HepG2 (cell line): ENCODE measurements around the gene DYRK2. TPM values are rescaled to one million over a fixed set of nuclear protein-coding genes. Genes with fewer than 3 reads are reported as not detected.

Source experiments
- ELF4 ChIP-seq: sonication (generic); formaldehyde crosslinking; IDR thresholded peaks from 2 replicates; pipeline ENCODE4 v1.5.0; 2020; ENCODE audit warnings: missing genetic modification reagents, mild to moderate bottlenecking, moderate library complexity, borderline replicate concordance
- FOSL2 ChIP-seq: sonication (generic); formaldehyde crosslinking; IDR thresholded peaks from 2 replicates; pipeline ENCODE4 v1.4.0; 2020; ENCODE audit warnings: missing genetic modification reagents
- NFRKB ChIP-seq: fragments of 450-650 bp; IDR thresholded peaks from 2 replicates; pipeline ENCODE4 v1.6.1; 2017
- RAD51 ChIP-seq: fragments of 450-650 bp; IDR thresholded peaks from 2 replicates; pipeline ENCODE4 v1.6.1; 2016; ENCODE audit warnings: borderline replicate concordance
- RCOR2 ChIP-seq: IDR thresholded peaks from 2 replicates; pipeline ENCODE4 v1.6.1; 2016; ENCODE audit warnings: missing biosample characterization, missing genetic modification reagents
- SAFB2 ChIP-seq: sonication (generic); formaldehyde crosslinking; IDR thresholded peaks from 2 replicates; pipeline ENCODE4 v1.5.1; 2020; ENCODE audit warnings: missing genetic modification reagents, low read depth, mild to moderate bottlenecking, borderline replicate concordance
- SNAPC2 ChIP-seq: sonication (generic); formaldehyde crosslinking; IDR thresholded peaks from 2 replicates; pipeline ENCODE4 v1.8.1; 2022; ENCODE audit warnings: mild to moderate bottlenecking, missing genetic modification reagents
- SNRNP70 ChIP-seq: fragments of 200-400 bp; formaldehyde crosslinking; IDR thresholded peaks from 2 replicates; pipeline ENCODE4 v1.6.1; 2017; ENCODE audit warnings: mild to moderate bottlenecking, low read depth, low read length, moderate library complexity
- SRSF4 ChIP-seq: fragments of 200-400 bp; formaldehyde crosslinking; IDR thresholded peaks from one replicate; pipeline ENCODE4 v1.6.1; 2018; ENCODE audit warnings: mild to moderate bottlenecking, low read depth, low read length, moderate library complexity; ENCODE audit not compliant: poor library complexity, severe bottlenecking
- THYN1 ChIP-seq: sonication (generic); formaldehyde crosslinking; IDR thresholded peaks from 2 replicates; pipeline ENCODE4 v1.8.1; 2023; ENCODE audit warnings: low read depth, mild to moderate bottlenecking, moderate library complexity, missing genetic modification reagents, borderline replicate concordance
- TOE1 ChIP-seq: sonication (generic); formaldehyde crosslinking; IDR thresholded peaks from 2 replicates; pipeline ENCODE4 v1.4.0; 2020; ENCODE audit warnings: mild to moderate bottlenecking, missing genetic modification reagents
- ZIK1 ChIP-seq: sonication (generic); formaldehyde crosslinking; IDR thresholded peaks from 2 replicates; pipeline ENCODE4 v1.5.0; 2020; ENCODE audit warnings: mild to moderate bottlenecking, low read depth, missing genetic modification reagents, borderline replicate concordance
- ZKSCAN1 ChIP-seq: fragments of 150-350 bp; IDR thresholded peaks from 2 replicates; pipeline ENCODE4 v1.6.1; 2014; ENCODE audit warnings: low read length
- ZNF3 ChIP-seq: IDR thresholded peaks from 2 replicates; pipeline ENCODE4 v1.7.0; 2017; ENCODE audit warnings: inconsistent platforms
- ZNF788 ChIP-seq: sonication (generic); formaldehyde crosslinking; IDR thresholded peaks from 2 replicates; pipeline ENCODE4 v1.5.0; 2020; ENCODE audit warnings: mild to moderate bottlenecking, missing genetic modification reagents, borderline replicate concordance
- ZNF841 ChIP-seq: sonication (generic); formaldehyde crosslinking; IDR thresholded peaks from 2 replicates; pipeline ENCODE4 v1.8.1; 2023; ENCODE audit warnings: missing genetic modification reagents, borderline replicate concordance
- polyA plus RNA-seq, 8 experiments: library from polyadenylated mRNA; depleted of rRNA in 3 of 8; stranded (reverse) in 7 of 8; unstranded in 1 of 8; fragments of >200 nt; fragmentation: Illumina TruSeq in 4 of 8; extraction: Trizol in 4 of 8; gene quantifications; 2 replicates each; pipeline versions ENCODE4 v1.2.1 to v1.2.3, GENCODE V29; 2011 to 2016; ENCODE audit warnings: low read depth in 4 of 8, missing spikeins in 1 of 8, mixed read lengths in 1 of 8; ENCODE audit not compliant: insufficient read depth in 1 of 8
- total RNA-seq, 5 experiments: library from RNA; depleted of rRNA; stranded (reverse); fragments of >200 nt; fragmentation: Illumina TruSeq; extraction: Trizol; gene quantifications; 2 replicates each; pipeline ENCODE4 v1.2.3, GENCODE V29; 2016; ENCODE audit warnings: low read depth in 1 of 5
- TF ChIP-seq, protein P1 (sequence below): conservative IDR thresholded peaks from 2 replicates; pipeline ENCODE4 v1.6.1; 2018; ENCODE audit warnings: missing genetic modification reagents
- TF ChIP-seq, protein P2 (sequence below): sonication (generic); formaldehyde crosslinking; IDR thresholded peaks from 2 replicates; pipeline ENCODE4 v1.4.0; 2020; ENCODE audit warnings: mild to moderate bottlenecking, missing genetic modification reagents
- TF ChIP-seq, protein P3 (sequence below): IDR thresholded peaks from 2 replicates; pipeline ENCODE4 v1.6.1; 2016; ENCODE audit warnings: missing compliant biosample characterization, missing genetic modification reagents, borderline replicate concordance
- TF ChIP-seq, protein P4 (sequence below): sonication (generic); formaldehyde crosslinking; IDR thresholded peaks from 2 replicates; pipeline ENCODE4 v1.4.0; 2020; ENCODE audit warnings: missing genetic modification reagents; ENCODE audit errors: not compliant biosample characterization
- TF ChIP-seq, protein P5 (sequence below): sonication (generic); formaldehyde crosslinking; IDR thresholded peaks from 2 replicates; pipeline ENCODE4 v1.5.1; 2020; ENCODE audit warnings: mild to moderate bottlenecking, missing genetic modification reagents, borderline replicate concordance

The DYRK2 gene
- total and polyA plus RNA-seq, 2 of the 13 experiments (the other 11 are each of a cell fraction or from before 2014, with no cell fraction given): 8.2 to 11.5 TPM

DNA sequence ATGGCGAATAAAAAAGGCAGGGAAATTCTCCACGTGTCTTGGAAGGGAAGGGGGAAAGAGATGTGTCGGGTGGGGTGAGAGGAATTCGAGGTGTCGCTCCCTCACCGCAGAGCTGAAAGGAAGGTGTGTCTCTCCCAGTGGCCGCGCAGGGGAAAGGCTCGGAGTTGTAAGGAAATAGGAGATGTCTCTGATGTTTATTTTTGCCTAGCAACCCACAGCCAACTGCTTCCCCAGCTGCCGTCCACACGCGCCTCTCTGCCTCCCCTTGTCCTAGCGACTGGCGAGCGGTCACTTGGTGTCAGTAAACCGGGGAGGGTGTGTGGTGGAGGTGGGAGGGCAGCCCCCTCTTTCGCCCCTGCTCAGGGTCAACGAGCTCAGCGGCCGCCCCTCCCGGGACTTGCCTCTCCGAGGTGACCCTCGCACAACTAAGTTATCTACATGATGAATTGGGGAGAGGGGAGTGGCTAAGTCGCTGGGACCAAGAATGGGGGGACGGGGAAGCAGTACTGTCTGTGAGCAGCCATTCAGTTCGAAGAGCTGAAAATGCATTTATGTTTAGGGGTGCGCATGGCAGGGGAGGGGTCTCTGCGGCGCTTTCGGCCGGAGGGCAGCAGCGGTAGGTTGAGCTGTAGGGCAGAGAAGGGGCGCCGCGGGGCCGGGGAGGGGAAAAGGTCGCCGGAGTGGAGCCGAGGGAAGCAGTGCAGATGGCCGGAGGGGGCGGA lies 585 bp upstream of the DYRK2 start (continued):
- TF ChIP-seq, protein P1, sequence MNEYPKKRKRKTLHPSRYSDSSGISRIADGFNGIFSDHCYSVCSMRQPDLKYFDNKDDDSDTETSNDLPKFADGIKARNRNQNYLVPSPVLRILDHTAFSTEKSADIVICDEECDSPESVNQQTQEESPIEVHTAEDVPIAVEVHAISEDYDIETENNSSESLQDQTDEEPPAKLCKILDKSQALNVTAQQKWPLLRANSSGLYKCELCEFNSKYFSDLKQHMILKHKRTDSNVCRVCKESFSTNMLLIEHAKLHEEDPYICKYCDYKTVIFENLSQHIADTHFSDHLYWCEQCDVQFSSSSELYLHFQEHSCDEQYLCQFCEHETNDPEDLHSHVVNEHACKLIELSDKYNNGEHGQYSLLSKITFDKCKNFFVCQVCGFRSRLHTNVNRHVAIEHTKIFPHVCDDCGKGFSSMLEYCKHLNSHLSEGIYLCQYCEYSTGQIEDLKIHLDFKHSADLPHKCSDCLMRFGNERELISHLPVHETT (CRISPR knock-in tag): no peak
- no peak for TF ChIP-seq ZIK1 (CRISPR knock-in tag)
- no peak for TF ChIP-seq SNAPC2 (CRISPR knock-in tag)
- TF ChIP-seq, protein P2, sequence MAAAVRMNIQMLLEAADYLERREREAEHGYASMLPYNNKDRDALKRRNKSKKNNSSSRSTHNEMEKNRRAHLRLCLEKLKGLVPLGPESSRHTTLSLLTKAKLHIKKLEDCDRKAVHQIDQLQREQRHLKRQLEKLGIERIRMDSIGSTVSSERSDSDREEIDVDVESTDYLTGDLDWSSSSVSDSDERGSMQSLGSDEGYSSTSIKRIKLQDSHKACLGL (CRISPR knock-in tag): no peak
- no peak for TF ChIP-seq TOE1 (CRISPR knock-in tag)
- no peak for TF ChIP-seq ZNF3 (CRISPR knock-in tag)
- TF ChIP-seq, protein P3, sequence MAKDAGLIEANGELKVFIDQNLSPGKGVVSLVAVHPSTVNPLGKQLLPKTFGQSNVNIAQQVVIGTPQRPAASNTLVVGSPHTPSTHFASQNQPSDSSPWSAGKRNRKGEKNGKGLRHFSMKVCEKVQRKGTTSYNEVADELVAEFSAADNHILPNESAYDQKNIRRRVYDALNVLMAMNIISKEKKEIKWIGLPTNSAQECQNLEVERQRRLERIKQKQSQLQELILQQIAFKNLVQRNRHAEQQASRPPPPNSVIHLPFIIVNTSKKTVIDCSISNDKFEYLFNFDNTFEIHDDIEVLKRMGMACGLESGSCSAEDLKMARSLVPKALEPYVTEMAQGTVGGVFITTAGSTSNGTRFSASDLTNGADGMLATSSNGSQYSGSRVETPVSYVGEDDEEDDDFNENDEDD (CRISPR knock-in tag): no peak
- TF ChIP-seq, protein P4, sequence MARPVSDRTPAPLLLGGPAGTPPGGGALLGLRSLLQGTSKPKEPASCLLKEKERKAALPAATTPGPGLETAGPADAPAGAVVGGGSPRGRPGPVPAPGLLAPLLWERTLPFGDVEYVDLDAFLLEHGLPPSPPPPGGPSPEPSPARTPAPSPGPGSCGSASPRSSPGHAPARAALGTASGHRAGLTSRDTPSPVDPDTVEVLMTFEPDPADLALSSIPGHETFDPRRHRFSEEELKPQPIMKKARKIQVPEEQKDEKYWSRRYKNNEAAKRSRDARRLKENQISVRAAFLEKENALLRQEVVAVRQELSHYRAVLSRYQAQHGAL (CRISPR knock-in tag): no peak
- TF ChIP-seq ZNF841 (CRISPR knock-in tag): no peak; the same call in 1 of the 2 replicates
- no peak for TF ChIP-seq ELF4 (CRISPR knock-in tag)
- no peak for TF ChIP-seq RCOR2 (CRISPR knock-in tag)
- TF ChIP-seq SAFB2 (CRISPR knock-in tag): no peak
- TF ChIP-seq, protein P5, sequence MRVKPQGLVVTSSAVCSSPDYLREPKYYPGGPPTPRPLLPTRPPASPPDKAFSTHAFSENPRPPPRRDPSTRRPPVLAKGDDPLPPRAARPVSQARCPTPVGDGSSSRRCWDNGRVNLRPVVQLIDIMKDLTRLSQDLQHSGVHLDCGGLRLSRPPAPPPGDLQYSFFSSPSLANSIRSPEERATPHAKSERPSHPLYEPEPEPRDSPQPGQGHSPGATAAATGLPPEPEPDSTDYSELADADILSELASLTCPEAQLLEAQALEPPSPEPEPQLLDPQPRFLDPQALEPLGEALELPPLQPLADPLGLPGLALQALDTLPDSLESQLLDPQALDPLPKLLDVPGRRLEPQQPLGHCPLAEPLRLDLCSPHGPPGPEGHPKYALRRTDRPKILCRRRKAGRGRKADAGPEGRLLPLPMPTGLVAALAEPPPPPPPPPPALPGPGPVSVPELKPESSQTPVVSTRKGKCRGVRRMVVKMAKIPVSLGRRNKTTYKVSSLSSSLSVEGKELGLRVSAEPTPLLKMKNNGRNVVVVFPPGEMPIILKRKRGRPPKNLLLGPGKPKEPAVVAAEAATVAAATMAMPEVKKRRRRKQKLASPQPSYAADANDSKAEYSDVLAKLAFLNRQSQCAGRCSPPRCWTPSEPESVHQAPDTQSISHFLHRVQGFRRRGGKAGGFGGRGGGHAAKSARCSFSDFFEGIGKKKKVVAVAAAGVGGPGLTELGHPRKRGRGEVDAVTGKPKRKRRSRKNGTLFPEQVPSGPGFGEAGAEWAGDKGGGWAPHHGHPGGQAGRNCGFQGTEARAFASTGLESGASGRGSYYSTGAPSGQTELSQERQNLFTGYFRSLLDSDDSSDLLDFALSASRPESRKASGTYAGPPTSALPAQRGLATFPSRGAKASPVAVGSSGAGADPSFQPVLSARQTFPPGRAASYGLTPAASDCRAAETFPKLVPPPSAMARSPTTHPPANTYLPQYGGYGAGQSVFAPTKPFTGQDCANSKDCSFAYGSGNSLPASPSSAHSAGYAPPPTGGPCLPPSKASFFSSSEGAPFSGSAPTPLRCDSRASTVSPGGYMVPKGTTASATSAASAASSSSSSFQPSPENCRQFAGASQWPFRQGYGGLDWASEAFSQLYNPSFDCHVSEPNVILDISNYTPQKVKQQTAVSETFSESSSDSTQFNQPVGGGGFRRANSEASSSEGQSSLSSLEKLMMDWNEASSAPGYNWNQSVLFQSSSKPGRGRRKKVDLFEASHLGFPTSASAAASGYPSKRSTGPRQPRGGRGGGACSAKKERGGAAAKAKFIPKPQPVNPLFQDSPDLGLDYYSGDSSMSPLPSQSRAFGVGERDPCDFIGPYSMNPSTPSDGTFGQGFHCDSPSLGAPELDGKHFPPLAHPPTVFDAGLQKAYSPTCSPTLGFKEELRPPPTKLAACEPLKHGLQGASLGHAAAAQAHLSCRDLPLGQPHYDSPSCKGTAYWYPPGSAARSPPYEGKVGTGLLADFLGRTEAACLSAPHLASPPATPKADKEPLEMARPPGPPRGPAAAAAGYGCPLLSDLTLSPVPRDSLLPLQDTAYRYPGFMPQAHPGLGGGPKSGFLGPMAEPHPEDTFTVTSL (CRISPR knock-in tag): no peak
- no peak for TF ChIP-seq SNRNP70
- peak; percentile 15; the same call in 1 of the 2 replicates for TF ChIP-seq ZNF788 (CRISPR knock-in tag)
- TF ChIP-seq ZKSCAN1: no peak
- no peak for TF ChIP-seq FOSL2 (CRISPR knock-in tag)
- no peak for TF ChIP-seq NFRKB
- no peak for TF ChIP-seq SRSF4
- no peak for TF ChIP-seq THYN1
- no peak for TF ChIP-seq RAD51
